Esophagus mucosa (tissue), 1 donor: ENCODE results near the gene SEMA3F. TPM values are rescaled to one million over a fixed set of nuclear protein-coding genes. Genes with fewer than 3 reads are reported as not detected.
"Not testable (repeated sequence)": the region's sequence is repeated elsewhere in the genome, so short reads cannot be mapped to it uniquely, and the experiment has no call there.

ENCODE experiments used
- ATAC-seq: fragments of 200-7000 bp; cut with Tn5 transposase; one replicate; pipeline ENCODE4 v1.9.1; 2020
- total RNA-seq: library from RNA; stranded (reverse); gene quantifications from one replicate; pipeline ENCODE4 v1.2.4, GENCODE V29; 2023
- donor health status: DM: yes; HTN: yes; CAD: no.

Gene SEMA3F
- total RNA-seq, 1 donor from 2014 or later: 72.7 TPM

DNA sequence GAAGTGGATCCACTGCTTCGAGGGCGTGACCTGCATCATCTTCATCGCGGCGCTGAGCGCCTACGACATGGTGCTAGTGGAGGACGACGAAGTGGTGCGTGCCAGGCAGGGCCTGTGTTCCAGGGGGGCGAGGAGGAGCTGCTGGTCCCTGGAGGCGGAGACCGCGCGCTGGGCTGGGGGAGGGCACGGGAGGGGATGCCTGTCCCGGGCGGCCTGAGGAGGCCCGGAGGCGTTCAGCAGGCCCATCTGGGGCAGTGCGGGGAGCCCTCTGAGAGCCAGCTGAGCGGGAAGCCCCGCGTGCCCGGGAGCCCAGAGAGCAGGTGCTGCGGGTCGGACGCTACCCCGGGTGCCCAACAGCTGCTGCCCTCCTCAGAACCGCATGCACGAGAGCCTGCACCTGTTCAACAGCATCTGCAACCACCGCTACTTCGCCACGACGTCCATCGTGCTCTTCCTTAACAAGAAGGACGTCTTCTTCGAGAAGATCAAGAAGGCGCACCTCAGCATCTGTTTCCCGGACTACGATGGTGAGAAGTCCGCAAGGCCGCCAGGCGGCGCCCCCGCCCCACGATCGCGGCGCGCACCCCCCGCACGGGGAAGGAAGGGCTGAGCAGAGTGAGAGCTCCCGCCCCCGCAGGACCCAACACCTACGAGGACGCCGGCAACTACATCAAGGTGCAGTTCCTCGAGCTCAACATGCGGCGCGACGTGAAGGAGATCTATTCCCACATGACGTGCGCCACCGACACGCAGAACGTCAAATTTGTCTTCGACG lies 39.2 kb downstream of the SEMA3F start:
- ATAC-seq: peak; percentile 23

DNA sequence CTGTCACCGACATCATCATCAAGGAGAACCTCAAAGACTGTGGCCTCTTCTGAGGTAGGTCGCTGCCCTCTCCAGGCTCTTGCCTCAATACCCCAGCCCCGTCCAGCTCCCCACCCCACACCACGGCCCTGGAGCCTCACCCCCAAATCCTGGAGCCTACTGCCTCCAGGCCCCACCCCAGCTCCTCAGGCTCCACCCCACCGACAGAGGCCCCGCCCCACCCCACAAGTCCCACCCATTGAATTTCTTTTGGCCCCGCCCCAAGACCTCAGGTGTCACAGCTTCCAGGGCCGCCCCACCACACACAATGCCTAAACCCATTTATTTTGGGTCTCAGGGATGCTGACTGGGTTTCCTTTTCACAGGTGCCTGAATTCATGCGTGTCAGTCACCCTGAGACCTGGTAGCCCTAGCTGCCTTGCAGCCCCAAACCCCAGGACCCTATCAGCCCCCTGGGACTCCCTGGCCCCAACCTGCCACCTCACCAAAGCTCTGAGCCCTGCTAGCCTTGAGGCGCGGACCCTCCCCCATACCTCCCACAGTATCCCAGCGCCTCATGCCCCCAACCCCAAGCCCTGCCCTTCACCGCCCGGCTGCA lies 39.9 kb downstream of the SEMA3F start:
- ATAC-seq: no peak

DNA sequence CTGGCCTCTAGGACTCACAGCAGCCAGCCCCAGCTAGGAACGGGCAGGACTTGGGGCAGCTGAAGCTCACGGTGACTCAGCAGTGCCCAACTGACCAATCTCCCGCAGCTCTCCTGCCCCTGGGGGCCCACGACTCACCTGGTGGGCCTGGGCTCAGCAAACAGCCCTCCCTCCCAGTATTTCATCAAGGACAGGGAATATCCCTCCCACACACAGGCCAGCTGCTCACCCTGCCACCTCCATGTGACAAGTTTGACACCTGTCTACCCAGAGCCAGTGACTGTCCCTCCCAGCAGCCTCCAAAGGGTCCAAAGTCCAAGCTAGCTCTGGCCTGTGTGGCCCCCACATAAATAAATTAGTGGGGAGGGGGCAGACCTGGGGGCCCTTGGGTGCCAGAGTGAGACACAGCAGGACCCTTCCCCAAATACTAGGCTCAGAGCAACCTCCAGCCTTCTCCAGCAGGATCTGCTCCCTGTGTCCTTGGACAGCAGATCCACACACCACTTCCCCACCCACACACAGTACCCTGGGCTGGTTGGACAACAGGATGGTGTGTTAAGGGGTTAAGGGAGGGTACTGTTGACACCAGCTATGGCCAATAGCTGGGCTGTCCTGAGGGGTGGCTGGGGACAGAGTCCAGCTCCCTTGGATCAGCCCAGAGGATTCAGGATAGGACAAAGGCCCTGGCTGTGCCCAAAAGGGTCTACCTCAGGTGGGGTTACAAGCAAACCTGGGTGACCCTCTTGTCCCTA lies 40.6 kb downstream of the SEMA3F start:
- ATAC-seq: no peak

DNA sequence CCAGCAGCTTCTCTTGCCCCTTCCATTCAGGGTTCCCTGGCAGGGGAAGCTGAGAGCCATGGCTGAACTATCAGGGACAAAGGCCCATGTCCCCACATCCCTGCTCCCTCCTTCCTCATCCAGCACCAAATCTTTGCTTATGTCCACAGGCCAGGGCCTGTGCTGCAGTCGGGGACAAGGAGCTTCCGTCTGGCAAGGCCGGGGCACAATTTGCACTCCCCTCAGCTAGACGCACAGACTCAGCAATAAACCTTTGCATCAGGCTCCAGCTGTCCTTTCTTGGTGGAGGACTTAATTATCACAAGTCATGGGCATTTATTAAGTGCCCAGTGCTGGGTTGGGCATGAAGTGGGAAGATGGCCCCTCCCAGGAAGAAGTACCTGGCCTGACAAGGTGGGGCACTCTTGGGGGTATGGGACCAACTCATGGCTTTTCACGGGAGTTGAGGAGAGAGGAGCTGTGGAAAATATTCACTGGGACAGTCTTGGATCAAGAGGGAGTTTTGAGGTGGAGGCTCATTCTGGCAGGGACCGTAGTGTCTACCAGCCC lies 41.2 kb downstream of the SEMA3F start:
- ATAC-seq: no peak

DNA sequence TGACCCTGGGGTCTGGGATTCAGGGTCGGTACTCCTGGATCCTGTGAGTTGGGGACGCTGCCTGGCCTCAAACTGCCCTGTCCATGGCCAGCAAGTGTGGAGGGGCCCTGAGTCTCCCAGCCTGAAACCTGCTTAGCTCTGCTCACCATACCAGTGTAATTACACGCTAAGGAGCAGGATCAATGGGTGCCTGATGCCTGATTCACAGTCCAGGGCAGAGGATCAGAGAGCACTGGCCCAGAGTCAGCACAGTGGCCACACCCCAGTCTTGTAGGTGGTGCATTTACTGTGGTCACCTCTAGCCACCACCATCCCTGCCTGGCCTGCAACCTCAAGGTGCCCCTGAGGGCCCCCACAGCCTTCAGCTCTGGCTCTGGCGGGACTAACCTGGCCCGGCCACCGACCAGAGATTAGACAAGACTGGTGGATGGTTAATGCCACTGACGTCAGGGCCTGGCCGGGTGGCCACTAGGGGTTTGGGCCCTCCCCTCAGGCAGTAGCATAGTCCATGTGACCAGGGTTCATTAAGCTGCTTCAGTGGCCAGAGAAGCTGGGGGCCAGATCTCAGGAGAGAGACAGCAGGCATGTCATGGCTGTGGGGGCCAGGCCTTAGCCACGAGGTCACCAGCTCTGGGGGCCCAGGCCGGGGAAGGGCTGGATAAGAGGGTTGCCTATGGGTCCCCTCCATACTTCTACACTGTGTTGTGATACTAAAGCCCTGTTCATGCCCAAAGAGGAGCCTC lies 46.6 kb downstream of the SEMA3F start:
- ATAC-seq: peak; percentile 61

DNA sequence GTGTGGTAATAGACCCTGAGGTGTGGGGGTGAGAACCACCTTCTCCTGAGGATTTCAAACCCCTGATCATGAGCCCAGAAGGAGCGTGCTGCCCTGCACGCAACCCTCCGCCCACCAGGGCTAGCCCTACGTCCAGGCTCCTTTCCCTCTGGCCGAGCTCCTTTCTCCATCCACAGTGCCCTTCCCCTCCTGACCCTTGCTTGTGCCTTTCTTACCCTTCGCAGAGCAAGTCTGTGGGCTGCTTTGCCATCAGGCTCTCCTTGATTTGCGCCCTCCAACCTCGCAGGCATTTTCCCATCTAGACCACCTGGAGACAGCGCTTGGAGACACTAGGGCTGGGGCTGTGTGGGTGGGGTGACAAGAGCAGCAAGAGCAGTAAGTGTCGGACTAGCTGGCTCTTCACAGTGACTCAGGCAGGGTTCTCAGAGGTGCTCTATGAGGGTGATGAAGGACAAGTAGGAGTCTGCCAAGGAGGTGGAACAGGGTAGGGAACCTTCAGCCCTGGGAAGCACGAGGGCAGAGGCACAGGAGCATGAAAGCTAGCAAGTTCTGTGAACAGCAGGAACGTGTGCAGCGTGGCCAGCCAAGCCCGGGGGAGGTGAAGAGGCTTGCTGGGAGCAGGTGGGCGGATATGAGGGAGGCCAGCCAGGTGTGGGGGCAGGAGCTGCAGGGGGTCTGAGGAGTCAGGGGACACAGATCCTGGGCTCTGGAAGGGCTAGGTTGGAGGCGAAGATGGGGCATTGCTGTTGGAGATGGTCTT lies 47.4 kb downstream of the SEMA3F start:
- peak; percentile 7 for ATAC-seq

DNA sequence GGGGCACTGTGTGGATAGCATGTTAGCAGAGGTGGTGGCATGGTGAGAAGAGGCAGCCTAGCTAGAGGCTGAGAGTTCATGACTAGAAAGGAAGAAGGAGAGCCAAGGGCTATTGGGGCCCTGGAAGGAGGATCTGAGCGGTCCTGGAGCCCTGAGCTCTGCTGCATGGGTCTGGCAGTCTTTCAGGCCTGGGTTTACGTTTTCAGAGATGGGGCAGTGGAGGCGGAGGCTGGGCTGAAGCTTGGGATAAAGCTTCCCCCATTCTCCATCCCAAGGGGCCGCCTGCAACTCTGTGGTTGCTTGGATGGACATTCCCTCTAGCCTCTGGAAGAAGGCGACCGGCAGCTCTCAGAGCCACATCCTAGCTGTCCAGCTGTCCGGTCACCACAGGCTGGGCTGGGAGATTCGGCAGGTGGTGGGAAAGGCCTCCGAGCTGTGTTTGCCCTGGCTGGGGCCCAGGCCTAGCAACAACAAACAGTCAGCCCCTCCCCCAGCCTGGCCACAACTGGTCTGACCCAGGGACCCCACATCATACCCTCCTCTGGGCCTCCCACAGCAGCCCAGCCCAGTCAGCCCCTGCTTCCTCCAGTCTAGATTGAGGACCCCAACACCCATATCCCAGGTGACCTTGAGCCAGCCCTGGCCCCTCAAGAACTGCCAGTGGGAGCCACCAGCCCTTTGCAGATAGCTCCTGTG lies 48.1 kb downstream of the SEMA3F start:
- ATAC-seq: no peak

DNA sequence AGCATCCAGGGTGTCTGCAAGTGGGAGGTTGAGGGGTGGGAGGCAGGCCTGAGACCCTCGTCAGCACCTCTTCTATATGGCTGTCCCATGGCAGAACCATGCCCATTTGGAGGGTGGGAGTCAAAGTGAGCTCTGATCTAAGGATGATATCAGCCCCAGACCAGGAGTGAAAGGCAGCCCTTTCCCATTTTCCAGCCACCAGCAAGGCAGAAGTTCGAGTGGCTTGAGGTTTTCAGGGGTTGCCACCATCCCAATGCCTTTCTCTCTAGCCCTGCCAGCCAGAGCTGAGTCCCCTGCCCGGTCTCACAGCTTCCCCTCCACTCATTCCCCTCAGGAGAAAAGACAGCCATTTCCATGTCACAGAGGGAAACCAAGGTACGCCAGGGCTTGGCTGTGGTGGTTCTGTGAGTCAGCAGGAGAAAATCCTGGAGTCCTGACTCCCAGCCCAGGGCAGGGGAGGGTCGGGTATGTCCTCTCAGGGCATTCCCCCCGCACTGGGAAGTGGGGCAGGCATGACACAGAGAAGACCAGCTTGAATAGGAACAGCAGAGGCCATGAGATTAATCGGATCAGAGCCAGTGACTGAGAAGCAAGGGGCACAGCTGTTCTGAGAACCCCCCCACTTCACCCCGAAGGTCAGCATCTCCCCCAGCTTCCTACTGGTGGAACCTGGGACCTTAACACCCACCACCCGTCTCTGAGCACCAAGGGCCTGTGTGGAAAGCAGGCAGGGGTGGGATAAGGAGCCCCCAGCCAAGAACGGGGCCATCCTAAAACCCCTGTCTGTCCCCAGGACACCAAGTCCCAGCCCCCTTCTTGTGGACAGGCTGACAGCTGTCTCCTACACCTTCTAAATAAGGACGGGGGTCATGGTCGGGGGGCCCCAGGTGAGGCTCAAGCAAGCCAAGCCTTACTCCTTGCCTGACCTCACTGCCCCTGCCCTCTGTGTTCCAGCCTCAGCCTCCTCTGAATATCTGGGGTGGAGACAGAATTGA lies 49.0 kb downstream of the SEMA3F start:
- no peak for ATAC-seq

DNA sequence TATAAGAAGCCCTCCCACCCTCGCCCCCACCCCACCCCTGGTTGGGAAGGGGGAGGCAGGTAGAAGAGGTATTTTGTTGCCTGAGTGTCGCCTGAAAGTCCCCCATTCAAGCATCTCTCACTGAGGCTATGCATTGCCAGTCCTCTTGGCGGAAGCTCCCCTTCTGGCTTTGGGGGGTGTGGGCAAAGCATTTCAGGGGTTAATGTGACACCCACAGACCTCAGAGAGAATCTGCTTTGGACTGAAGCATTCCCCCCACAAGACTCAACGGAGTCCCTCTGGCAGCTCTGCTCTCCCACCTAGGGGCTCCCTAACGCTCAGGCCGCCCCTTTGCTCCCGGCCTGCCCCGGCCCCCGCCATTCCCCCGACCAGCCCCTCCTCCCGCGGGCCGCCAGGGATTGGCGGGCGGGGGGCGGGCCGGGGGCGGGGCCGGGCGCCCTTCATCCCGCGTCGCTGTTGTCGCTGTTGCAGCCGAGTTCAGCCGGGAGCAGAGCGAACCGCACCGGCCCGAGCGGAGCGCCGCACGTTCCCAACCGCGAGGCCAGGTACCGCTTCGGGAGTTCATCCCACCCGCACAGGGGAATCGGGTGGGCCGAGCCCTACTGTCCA lies 49.8 kb downstream of the SEMA3F start, which contains the start of gene SLC38A3:
SLC38A3 (plus strand) TSS at position 468 of the 609 bp plus-strand sequence. CDS start 8,929 bp downstream, outside the sequence.
- peak; percentile 19 for ATAC-seq

DNA sequence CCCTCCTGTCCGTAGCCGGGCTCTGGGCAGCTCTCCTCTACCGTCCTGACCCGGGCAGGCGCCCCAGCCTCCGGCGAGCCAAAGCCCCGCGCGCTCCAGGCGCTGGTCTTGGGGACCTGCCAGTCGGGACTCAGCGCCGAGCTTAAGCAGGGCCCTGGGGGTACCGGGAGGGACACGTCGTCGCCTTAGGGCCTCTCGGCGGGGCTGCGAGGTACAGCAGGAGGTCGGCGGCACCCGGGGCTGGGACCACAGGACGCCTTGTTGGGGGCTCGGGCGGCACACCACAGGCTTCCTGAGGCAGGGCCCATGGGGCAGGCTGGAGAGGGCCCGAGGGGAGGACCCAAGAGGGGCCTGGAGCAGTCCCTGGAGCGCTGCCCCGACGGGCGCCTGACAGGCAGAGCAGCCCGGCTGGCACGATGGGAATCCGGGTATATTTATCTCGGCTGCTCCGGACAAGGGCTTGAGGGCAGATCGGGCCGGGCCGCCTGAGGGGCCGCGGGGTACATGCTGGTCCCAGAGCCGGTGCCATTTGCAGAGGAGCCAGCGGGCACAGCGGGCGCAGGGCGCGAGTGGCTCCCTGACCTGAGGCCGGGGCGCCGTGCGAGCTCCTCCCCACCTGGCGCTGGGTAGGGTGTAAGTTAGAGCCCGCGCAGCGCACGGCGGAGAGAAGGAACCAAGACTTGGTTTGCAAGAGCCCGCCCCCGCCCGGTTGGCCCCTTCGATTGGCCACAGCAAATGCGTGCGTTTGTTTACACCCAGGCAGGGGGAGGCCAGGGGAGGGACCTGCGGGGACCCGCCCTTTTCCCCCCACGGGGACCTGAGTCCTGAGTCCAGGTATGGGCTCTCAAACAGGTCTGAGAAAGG lies 50.5 kb downstream of the SEMA3F start:
- peak; percentile 45 for ATAC-seq

DNA sequence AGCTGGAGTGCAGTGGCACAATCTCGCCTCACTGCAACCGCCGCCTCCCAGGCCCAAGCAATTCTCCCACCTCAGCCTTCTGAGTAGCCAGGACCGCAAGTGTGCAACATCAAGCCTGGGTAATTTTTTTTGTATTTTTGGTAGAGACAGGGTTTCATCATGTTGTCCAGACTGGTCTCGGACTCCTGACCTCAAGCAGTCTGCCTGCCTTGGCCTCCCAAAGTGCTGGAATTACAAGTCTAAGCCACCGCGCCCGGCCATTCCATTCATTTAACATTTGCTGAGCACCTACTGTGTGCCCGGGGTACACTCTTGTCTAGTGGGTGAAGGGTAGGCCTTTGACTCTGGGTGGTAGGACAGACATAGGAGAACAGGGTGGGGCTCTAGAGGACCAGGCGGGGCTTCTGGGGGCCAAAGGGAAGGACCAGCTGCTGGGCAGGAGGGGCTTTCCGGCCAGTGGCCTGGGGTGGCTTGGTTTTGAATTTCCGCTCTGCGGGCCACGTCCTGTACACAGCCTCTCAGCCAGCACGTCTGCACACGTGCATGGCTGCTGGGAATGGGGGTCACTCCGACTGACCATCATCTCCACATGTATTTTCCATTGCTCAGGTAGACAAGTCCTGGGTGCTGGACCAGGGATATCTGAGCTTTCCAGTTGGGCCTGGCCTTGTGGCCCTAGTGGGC lies 52.4 kb downstream of the SEMA3F start:
- no peak for ATAC-seq

DNA sequence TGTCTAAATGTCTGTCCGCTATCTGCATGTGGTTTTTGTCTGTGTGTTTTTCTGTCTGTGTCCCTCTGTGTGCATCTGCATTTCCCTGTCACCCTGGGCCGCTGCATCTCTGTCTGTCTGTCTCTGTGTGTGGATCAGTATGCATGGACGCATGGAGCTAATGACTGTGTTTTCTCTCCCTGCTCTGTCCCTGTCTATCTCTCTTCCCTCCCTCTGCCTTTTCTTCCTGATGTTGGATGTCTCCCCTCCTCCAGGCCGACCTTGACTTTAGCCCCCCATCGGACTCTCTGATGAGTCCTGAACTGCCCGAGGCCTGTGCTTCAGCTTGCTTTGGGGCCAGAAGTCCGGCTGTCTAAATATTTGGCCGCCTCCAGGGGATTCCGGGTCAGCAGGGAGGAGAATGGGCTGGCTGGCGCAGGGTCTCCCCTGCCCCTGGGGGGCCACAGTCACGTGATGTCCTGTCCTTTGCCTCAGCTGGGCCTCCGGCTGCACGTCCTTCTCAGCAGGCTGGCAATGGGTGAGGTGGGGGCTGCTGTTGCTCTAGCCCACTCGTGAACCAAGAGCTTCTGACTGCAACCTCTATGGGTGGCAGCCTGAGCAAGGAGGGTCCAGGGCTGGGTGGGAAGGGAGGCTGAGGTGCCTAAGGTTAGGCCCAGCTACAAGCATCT lies 53.7 kb downstream of the SEMA3F start:
- ATAC-seq: no peak

DNA sequence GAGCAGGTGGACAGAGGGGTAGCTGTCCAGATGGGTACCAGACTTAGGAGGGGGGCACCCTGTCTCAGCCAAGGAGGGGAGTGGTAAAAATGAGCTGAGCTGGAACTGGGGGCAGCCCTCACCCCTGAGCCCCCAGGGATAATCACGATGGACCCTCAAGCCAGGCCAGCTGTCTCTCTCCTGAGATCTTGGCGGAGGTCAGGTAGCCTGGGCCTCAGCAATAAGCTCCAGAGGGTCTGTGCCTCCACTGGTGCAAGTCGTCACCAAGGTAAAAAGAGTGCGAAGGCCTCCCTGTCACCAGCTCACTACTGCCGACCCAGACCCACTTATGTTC lies 55.0 kb downstream of the SEMA3F start:
- ATAC-seq: no peak

DNA sequence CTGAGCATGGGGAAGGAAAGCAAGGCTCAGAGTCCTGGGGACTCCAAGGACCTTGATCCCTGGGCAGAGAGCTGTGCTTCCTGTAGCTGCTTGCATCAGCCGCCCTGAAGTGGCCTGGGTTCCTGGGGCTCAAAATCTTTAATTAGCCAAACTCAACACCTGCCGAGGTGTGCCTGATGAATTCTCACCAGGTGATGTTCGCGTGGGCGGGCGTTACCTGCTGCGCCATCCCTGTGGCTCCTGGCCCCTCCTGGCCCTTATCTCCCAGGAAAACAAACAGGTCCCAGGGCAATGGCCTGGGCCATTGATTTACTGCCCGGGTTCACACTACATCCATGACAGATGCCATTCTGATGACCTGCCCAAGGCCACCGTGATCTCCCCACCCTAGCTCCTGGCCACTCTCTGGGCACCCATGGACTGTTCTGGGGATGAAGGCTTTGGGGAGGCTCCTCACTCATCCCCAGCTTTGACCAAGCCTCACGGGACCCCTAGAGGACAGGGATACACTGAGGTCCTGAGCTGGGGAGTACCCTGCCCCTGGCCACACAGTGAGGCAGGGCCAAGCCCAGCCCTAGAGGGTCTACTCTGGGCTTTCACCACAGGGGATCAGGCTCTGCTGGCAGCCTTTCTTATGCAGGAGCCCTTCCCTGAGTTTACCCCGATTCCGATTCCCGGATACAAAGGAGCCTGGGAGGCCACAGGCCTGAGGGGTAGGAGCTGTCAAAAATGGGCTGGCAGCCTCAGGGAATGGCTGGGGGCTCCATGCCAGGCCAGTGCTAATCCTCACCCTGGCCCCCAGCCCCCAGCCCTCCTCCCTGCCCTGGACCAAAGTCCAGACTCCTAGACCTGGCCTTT lies 55.6 kb downstream of the SEMA3F start:
- no peak for ATAC-seq

DNA sequence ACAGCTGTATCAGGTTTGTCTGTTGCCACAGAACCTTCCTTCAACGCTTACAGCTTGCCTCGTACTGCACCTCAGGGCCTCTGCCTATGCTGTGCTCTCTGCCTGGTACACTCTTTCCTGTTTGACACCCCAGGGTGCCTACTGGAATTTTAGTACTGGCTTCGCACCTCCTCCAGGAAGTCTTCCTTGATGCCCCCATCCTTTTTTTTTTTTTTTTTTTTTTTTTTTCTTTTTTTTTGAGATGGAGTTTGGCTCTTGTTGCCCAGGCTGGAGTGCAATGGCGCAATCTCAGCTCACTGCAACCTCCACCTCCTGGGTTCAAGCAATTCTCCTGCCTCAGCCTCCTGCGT lies 56.2 kb downstream of the SEMA3F start:
- not testable (repeated sequence) for ATAC-seq

DNA sequence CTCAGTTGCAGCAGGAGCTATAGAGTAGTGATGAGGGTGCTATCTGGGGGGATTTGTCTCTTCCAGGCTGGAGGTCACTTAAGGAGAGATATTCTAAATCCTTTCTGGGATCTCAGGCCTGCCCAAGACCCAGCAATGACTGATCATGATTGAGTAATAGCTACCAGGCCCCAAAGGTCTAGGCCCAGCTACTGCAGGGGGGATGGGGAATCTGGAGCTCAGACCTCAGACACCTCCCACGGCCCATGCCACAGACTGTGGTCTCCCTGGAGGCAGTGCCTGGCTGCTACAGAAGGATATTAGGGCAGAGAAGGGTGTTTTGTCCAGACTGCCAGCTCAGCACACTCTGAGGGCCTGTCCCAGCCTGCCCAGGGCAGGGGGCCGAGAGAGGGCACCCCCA lies 56.8 kb downstream of the SEMA3F start:
- no peak for ATAC-seq
